Measurements from ENCODE around the gene IGFBP2. TPM values are rescaled to one million over a fixed set of nuclear protein-coding genes. Genes with fewer than 3 reads are reported as not detected.
"Not testable (repeated sequence)": the region's sequence is repeated elsewhere in the genome, so short reads cannot be mapped to it uniquely, and the experiment has no call there.

IGFBP2 gene
- 10.1 and 11.3 TPM in 2 replicates for total RNA-seq

DNA sequence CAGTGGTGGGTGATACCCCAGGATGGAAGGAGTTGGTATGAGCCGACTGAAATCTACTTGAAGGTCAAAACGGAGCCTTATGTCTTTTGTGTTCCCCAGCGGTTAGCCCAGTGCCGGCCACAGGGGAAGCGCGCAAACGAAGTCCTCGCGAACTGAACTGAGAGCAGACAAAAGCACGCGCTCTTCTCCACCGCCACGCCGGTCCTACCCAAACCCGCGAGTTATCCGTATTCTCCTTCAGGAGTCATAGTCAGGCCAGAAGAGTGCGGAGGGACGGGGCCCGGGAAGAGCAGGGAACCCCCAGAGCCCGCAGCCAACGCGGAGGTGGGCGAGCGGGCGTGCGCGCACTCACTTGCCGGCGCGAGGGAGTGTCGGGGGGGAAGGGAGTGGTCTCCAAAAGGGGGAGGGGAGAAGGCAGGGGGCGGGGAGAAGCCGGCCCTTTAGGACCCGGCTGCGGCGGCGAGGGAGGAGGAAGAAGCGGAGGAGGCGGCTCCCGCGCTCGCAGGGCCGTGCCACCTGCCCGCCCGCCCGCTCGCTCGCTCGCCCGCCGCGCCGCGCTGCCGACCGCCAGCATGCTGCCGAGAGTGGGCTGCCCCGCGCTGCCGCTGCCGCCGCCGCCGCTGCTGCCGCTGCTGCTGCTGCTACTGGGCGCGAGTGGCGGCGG lies at the start of gene IGFBP2:
TSS of gene IGFBP2 (plus strand) at position 469 of the 664 bp plus-strand sequence. CDS start at position 573, 104 bp downstream.
- intact Hi-C loops (cut with micrococcal nuclease): no loop called here

DNA sequence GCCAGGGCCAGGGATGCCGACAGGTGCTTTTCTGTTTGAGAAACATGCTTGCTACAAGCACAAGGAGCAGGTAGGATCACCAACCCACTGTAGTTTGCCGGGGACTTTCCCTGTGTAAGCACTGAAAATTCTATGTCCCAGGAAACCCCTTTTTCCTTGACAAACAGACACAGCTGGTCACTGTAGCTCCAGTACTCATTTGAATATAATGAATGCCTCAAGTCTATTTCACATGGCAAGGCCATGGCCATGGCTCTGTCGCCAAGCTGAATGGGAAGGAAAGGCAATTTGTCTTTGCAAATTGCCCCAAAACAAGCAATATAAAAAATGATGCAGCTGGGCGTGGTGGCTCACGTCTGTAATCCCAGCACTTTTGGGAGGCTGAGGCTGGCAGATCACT lies 49.6 kb upstream of the IGFBP2 start:
- intact Hi-C loops (cut with micrococcal nuclease): no loop called here

- intact Hi-C loops (cut with micrococcal nuclease): no loop called here
These were observed 49.1 kb upstream of the IGFBP2 start for GRCh38 chr2:216584112-216584511.

DNA sequence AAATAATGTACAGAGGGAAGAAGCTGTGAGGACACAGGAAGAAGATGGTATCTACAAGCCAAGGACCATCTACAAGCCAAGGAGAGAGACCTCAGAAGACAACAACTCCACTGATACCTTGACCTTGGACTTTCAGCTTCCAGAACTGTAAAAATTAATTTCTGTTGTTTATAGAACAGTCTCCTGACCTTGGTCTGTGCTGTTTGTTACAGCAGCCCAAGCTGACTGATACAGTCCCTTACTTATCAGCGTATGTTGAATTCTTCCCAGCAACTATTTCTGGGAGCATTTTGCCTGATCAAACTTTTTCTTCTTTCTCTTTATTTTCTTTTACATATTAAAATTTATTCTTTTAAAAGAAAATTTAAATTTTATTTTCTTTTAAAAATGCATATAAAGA lies 47.8 kb upstream of the IGFBP2 start:
- intact Hi-C loops (cut with micrococcal nuclease): no loop called here

DNA sequence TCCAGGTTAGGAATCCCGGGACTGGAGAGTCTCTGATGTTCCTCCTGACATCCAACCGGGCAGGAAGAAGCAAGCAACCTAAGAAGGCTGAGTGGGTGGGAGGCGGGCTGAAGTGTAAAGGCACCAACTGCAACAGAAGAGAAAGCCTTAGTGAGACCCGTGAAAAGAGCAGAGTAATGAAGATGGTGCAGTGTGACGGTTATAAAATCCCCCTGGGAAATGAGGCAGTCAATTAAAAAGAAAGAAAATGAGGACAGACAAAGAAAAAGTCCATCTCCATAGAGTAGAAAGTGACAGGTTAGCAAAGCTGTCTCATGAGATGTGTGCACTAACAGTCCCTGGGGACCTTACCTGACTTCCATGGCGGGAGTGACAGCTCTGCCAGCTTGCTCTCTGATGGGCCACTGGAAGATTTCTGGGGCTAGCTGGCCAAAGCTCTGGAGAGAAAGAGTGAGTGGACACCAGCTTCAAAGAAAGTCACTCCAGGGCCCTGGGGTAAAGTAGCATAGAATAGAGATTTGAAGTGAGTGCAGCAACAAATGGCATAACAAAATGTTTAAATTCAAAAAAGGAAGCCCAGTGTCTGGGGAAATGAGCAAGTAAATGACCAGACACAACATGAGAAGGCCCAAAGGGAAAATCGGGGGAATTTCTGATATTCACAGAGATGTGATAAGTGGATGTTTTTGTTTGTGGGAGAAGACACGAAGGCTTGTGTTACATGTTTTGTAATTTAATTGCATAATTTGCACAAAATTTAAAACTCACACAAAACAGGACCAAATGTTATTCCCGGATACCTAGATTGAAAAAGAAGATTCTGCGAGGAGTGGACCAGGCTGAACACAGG lies 44.1 kb upstream of the IGFBP2 start:
- intact Hi-C loops (cut with micrococcal nuclease): no loop called here

GRCh38 chr2:216589791-216590190 lies 43.4 kb upstream of the IGFBP2 start:
- intact Hi-C loops (cut with micrococcal nuclease): no loop called here

DNA sequence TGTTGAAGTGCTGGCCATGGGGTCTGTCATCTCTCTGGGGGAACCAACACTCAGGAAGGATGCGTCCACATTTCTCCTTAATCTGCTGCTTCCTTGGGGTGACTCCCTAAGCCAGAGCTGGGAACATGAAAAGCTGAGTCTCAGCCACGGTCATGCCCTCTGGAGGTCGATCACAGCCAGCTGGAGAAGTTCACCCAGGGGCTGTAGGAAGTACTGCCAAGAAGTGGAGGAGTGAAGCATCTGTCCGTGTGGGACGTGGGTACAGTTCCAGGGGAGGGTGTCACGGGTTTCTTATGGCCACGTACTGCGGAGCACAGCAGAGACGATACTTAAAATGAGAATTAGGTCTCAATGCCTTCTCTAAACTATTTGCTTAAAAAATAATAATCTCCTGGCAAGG lies 42.4 kb upstream of the IGFBP2 start:
- intact Hi-C loops (cut with micrococcal nuclease): no loop called here

DNA sequence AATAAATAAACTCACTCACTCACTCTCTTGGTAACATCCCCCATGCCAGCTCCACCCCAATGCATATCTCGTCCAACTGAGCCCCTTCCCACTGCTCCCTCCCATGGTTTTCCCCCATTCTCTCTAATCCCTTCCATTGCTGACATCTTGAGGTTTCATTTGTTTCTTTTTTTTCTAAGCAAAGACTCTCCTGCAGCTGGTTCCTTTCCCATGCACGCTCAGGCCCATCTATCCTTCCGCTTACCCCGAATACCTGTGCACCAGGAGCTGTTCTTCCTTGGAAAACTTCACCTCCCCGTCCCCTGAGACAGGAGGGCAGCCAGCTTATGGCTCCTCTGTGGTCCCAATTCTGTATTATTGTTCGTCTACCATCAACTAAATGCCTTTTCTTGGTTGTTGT lies 41.7 kb upstream of the IGFBP2 start:
- intact Hi-C loops (cut with micrococcal nuclease): no loop called here

GRCh38 chr2:216594081-216594480 lies 39.1 kb upstream of the IGFBP2 start:
- intact Hi-C loops (cut with micrococcal nuclease): no loop called here

- intact Hi-C loops (cut with micrococcal nuclease): no loop called here
These were observed 36.8 kb upstream of the IGFBP2 start for GRCh38 chr2:216596236-216596979.

- intact Hi-C loops (cut with micrococcal nuclease): no loop called here
These were observed 36.2 kb upstream of the IGFBP2 start for GRCh38 chr2:216596980-216597509.

DNA sequence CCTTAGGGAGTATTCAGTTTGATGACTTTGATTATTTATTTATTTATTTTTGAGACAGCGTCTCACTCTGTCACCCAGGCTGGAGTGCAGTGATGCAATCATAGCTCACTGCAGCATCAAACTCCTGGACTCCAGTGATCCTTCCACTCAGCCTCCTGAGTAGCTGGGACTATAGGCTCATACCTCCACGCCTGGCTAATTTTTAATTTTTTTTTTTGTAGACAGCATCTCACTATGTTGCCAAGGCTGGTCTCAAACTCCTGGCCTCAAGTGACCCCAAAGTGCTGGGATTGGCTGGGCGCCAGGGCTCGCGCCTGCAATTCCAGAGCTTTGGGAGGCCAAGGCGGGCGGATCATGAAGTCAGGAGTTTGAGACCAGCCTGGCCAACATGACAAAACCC lies 35.4 kb upstream of the IGFBP2 start:
- intact Hi-C loops (cut with micrococcal nuclease): not testable (repeated sequence)

GRCh38 chr2:216601632-216602409 lies 31.4 kb upstream of the IGFBP2 start:
- intact Hi-C loops (cut with micrococcal nuclease): no loop called here

DNA sequence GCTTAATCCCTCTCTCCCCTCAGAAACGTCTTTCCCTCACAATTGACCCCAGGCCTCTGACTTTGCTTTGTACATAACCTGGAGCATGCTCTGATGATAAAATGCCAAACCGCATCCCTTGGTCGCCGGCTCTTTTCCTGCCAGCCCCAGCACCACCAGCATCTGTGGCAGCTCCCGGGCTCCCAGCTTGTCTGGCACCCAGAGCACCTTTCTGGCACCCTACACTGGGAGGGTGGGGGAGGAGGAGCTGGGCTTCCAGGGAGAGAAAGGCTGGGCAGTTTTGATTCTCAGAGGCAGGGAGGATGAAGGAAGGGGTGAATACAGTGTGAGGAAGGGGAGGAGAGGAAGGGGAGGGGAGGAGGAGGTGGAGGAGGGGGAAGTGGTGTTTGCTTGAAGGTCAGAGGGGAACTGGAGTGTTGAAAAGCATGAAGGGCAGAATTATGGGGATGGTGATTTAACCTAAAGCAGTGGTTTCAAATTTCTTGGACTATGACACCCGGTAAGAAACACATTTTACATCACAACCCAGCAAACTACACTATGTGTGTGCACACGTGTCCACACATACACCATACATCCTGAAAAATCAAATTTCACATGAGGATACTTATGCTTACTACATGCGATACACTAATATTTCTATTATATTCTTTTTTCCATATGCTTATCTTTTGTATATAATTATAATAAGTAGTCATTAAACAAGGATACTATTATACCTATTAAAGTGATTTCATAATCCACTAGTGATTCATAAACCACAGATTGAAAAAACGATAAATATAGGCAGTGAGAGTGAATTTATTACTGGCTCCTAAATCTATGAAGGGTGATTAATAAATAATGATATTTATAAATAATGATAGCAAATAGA lies 30.0 kb upstream of the IGFBP2 start:
- intact Hi-C loops (cut with micrococcal nuclease): no loop called here

- intact Hi-C loops (cut with micrococcal nuclease): no loop called here
These were observed 29.4 kb upstream of the IGFBP2 start for GRCh38 chr2:216603884-216604245.

DNA sequence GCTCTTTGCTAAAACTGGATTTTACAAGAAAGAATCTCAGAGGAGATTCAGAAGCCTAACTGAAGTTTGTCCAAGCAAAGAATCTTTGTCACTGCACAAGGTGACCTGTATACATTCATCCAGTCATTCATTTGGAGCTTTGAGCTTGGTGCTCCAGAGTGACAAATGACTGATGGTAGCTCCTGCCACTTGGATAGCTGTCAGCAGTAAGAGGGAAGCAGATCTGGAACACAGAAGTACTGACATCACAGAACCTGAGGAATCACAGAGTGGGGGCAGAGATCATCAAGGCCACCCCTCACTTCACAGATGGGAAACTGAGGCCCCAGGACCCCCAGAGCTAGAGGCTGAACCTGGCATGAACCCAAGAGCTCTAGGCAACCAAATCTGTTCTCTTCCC lies 28.8 kb upstream of the IGFBP2 start:
- intact Hi-C loops (cut with micrococcal nuclease): no loop called here

DNA sequence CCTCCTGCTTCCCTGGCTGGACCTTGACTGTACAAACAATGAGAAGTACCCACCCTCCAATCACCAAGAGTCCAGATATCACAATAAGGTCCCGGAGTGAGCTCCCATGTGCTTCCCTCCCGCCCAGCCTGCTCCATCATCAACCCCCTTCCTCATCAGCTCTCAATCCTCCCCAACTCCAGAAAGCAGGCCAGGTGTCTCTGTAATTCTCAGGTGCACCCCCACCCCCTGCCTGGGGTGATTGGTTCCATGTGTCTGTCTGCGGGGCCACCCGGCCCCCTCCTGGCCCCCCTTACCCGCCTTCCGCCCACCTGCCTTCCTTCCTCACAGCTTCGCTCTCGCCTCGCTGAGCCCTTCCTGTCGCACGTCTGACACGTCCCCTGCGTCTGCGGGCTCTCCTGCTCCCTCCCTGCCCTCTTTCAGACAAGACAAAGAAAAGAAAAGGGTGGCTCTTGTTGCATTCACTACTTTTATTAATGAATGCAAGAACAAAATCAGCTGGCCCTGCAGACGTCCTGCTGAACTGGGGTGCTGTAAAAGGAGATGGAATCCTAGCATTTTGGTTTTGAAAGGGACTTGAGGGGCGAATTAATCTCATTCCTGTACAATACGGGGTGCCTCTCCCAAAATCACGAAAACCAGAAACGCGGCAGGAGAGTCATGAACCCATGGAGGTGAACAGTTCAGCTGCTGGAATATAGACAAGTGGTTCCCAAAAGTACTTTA lies 26.5 kb upstream of the IGFBP2 start:
- intact Hi-C loops (cut with micrococcal nuclease): loop anchor here (2.0 to 5.0 kb wide), 2 partner anchors 28 to 109 kb away; partner anchors contain the start of gene RPL37A

GRCh38 chr2:216607277-216607560 lies 26.0 kb upstream of the IGFBP2 start:
- intact Hi-C loops (cut with micrococcal nuclease): loop anchor here (2.0 to 5.0 kb wide), 2 partner anchors 28 to 110 kb away; partner anchors contain the start of gene RPL37A

DNA sequence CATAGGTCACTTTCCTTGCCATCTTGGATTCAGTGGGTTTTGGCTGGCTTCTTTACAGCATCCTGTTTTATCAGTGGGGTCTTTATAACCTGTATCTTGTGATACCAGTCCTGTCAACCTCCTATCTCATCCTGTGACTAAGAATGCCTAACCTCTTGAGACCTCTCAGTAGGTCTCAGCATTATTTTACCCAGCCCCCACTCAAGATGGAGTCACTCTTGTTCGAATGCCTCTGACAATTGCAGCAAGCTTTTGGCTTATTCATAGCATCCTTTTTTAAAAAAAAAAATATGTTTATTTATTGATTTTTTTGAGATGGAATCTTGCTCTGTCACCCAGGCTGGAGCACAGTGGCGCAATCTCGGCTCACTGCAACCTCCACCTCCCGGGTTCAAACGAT lies 24.7 kb upstream of the IGFBP2 start:
- intact Hi-C loops (cut with micrococcal nuclease): loop anchor here (5.0 kb wide), 1 partner anchor 111 kb away; the partner anchor contains the start of gene RPL37A
